ENCODE measurements around the gene PTPMT1. TPM values are rescaled to one million over a fixed set of nuclear protein-coding genes. Genes with fewer than 3 reads are reported as not detected.

The PTPMT1 gene
- total RNA-seq, 4 donors from 2014 or later = 70.0 to 95.7 (median 83.6) TPM

DNA sequence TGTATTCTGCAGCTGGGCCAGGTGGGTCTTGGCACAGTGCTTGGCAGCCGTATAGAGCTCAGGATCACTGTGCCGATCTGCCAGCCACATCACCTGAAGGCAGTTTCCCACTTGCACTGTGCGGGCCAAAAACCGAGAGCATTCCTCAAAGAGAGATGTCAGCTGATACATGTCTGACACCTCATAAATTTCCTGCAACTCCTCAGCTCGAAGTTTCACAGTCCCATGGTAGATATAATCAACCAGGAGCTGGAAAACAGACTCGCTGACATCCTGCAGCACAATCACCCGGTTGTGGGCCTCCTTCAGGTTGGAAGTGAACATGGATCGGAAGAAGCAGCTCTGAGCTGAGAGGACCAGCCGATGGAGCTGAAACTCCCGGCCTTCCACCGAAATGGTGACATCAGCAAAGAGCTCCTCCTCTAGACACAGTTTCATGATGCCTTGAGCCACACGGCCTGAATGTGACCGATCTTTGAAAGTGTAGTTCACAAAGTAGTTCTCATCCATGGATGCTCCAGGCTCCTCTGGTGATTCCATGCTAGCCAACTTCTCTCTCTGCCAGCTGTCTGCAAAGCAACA, 12.2 kb downstream of the PTPMT1 start:
- Histone ChIP-seq H3K9me3 (no peaks in the 10 kb centered on the region), H3K4me1 (peaks cover 5 to 49% (median 22%) of the 10 kb centered on the region in 3 donors), H3K36me3 (peaks cover 0 to 72% of the 10 kb centered on the region in 2 donors), H3K27me3 (no peaks in the 10 kb centered on the region), H3K4me3 (peak overlapping the region in 1 of 2 donors; percentile 93), H3K27ac (peak overlapping the region in 3 of 4 donors; percentile 89 to 90 (median 89))
- ATAC-seq = no peak
- 28 to 59% methylated on average over 2 to 4 of the region's 13 CpGs for WGBS, 2 donors (ENCODE audit: low coverage in 1 of 2)
- TF ChIP-seq EP300 (IDR thresholded peaks at IDR 0.05) = no peak
- TF ChIP-seq POLR2AphosphoS5 (IDR thresholded peaks at IDR 0.05) = no peak
- TF ChIP-seq POLR2A (IDR thresholded peaks at IDR 0.05) = no peak
- no peak for TF ChIP-seq CTCF (IDR thresholded peaks at IDR 0.05)

- H3K36me3 ChIP-seq = peaks cover 0 to 72% of the 10 kb centered on the region in 2 donors
- peak; percentile 94 for ATAC-seq
- TF ChIP-seq POLR2AphosphoS5 (IDR thresholded peaks at IDR 0.05) (peak; percentile 88), POLR2A (IDR thresholded peaks at IDR 0.05) (peak; percentile 24 to 49), EP300 (IDR thresholded peaks at IDR 0.05) (no peak), CTCF (IDR thresholded peaks at IDR 0.05) (peak in 1 of 4 experiments; percentile 17)
- no peaks in the 10 kb centered on the region for H3K9me3 ChIP-seq
- peaks cover 5 to 38% (median 17%) of the 10 kb centered on the region in 3 donors for H3K4me1 ChIP-seq
- WGBS, 2 donors (ENCODE audit: low coverage in 1 of 2) = 0% methylated on average over 5 to 17 of the region's 72 CpGs
- peak within 1 kb of the TSS; percentile 19 to 90 (median 89) for H3K27ac ChIP-seq
- H3K4me3 ChIP-seq = peak within 1 kb of the TSS; percentile 54 to 93
- H3K27me3 ChIP-seq = no peaks in the 10 kb centered on the region
Observed at GRCh38 chr11:47578524-47579494, 13.4 kb downstream of the PTPMT1 start, which contains the start of the genes KBTBD4 and NDUFS3. TSS of gene KBTBD4 (minus strand) at chr11:47578970. CDS start at chr11:47578951, 19 bp downstream. TSS of gene NDUFS3 (plus strand) at chr11:47579074. CDS start at chr11:47579092, 18 bp downstream.

- Histone ChIP-seq H3K4me3 (no peak overlapping the region), H3K36me3 (peaks cover 0 to 60% of the 10 kb centered on the region in 2 donors), H3K27me3 (peaks cover under 1% of the 10 kb centered on the region), H3K27ac (no peak overlapping the region), H3K4me1 (peaks cover 2 to 34% (median 6%) of the 10 kb centered on the region in 3 donors), H3K9me3 (no peaks in the 10 kb centered on the region)
- 71 to 80% methylated on average over 3 to 5 of the region's 5 CpGs for WGBS, 2 donors (ENCODE audit: low coverage in 1 of 2)
- TF ChIP-seq POLR2A (IDR thresholded peaks at IDR 0.05) (no peak), EP300 (IDR thresholded peaks at IDR 0.05) (no peak), POLR2AphosphoS5 (IDR thresholded peaks at IDR 0.05) (no peak), CTCF (IDR thresholded peaks at IDR 0.05) (no peak)
- ATAC-seq = no peak
Observed at GRCh38 chr11:47583844-47584243, 18.4 kb downstream of the PTPMT1 start.

DNA sequence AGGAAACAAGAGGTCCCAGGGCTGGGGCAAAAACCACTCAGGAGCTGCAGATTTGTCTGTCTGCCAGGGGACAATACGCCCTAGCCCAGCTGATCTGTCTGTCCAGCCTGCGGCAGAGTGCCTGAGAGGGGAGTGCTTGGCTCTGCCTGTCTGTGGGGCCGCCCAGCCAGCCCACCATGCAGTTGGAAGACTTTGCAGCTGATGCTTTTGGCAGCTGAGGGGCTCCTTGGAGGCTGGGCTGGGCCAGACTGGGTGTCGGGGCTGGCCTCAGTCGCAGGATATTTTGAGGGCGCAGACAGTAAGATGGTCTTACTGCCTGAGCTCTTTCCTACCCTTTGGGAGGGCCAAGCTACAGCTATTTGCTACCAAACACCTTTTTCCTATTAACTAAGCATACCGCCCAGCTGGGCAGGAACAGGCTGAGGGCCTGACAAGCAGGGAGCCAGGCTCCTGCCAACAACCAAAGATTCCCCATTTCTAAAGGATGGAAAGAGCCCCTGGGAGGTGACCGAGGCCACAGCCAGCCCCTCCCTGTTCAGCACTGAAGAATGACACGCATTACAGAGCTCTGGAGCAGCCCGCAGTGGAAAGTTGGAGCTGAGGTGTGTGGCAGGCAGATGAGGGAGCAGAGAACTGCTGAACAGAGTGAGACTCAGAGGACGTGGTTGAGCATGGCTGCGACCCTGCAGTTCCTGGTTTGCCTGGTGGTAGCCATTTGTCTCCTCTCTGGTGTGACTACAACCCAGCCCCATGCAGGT, 20.9 kb downstream of the PTPMT1 start, which contains the start of gene FAM180B:
Gene FAM180B, plus strand, starts transcription at position 581 of the 758 bp plus-strand sequence. Its CDS starts 91 bp downstream, at position 672.
- peak; percentile 18 for ATAC-seq
- 51% methylated on average over 3 of the region's 12 CpGs; no CpG with 5 or more reads in 1 of the 2 donors for WGBS, 2 donors (ENCODE audit: low coverage in 1 of 2)
- Histone ChIP-seq H3K27me3 (peaks cover 25% of the 10 kb centered on the region), H3K4me3 (no peak within 1 kb of the TSS), H3K9me3 (peaks cover 0 to 4% (median 0%) of the 10 kb centered on the region in 3 donors), H3K27ac (peak within 1 kb of the TSS in 1 of 4 donors; percentile 11), H3K4me1 (peaks cover 0 to 35% (median 0%) of the 10 kb centered on the region in 3 donors), H3K36me3 (peaks cover 0 to 50% of the 10 kb centered on the region in 2 donors)
- TF ChIP-seq POLR2A (IDR thresholded peaks at IDR 0.05) (no peak), CTCF (IDR thresholded peaks at IDR 0.05) (no peak), POLR2AphosphoS5 (IDR thresholded peaks at IDR 0.05) (no peak), EP300 (IDR thresholded peaks at IDR 0.05) (no peak)
